Stimulated activated CD8-positive, alpha-beta memory T cell treated with anti-CD3 and anti-CD28 coated beads, Interleukin-4, amount 100 ng/mL, for 24 hours (primary cell): ENCODE measurements around the gene C19orf81.

Experiments used
- DNase-seq: peaks from one replicate; pipeline ENCODE4 v3.0.0-alpha.2; 2020; ENCODE audit warnings: low read depth

Gene C19orf81

GRCh38 chr19:50686310-50687032 lies 37.2 kb downstream of the C19orf81 start:
- no peak for DNase-seq

GRCh38 chr19:50688766-50689165 lies 39.5 kb downstream of the C19orf81 start:
- DNase-seq = no peak

GRCh38 chr19:50690439-50690838 lies 41.2 kb downstream of the C19orf81 start:
- no peak for DNase-seq

- DNase-seq = no peak
These were observed 44.1 kb downstream of the C19orf81 start for GRCh38 chr19:50693064-50693975.

- DNase-seq = no peak
These were observed 45.5 kb downstream of the C19orf81 start for GRCh38 chr19:50694815-50695145.

- DNase-seq = no peak
These were observed 46.2 kb downstream of the C19orf81 start for GRCh38 chr19:50695251-50696093.

GRCh38 chr19:50696094-50696483 lies 46.8 kb downstream of the C19orf81 start:
- no peak for DNase-seq

- DNase-seq = no peak
These were observed 48.3 kb downstream of the C19orf81 start for GRCh38 chr19:50697414-50698124.

GRCh38 chr19:50701367-50701985 lies 52.2 kb downstream of the C19orf81 start:
- no peak for DNase-seq

GRCh38 chr19:50702158-50702870 lies 53.1 kb downstream of the C19orf81 start:
- no peak for DNase-seq

- no peak for DNase-seq
These were observed 53.9 kb downstream of the C19orf81 start for GRCh38 chr19:50702871-50703829.

GRCh38 chr19:50703915-50704796 lies 54.9 kb downstream of the C19orf81 start:
- DNase-seq = no peak

GRCh38 chr19:50705422-50706019 lies 56.3 kb downstream of the C19orf81 start:
- DNase-seq = no peak

GRCh38 chr19:50706387-50706786 lies 57.1 kb downstream of the C19orf81 start:
- no peak for DNase-seq

GRCh38 chr19:50708179-50708879 lies 59.1 kb downstream of the C19orf81 start:
- DNase-seq = no peak
